ENCODE results near the gene ANKDD1B. TPM values are rescaled to one million over a fixed set of nuclear protein-coding genes. Genes with fewer than 3 reads are reported as not detected.
"Not testable (repeated sequence)": the region's sequence is repeated elsewhere in the genome, so short reads cannot be mapped to it uniquely, and the experiment has no call there.

The ANKDD1B gene
- polyA plus RNA-seq, 6 donors from 2014 or later = 0.19 TPM; not detected in 5

GRCh38 chr5:75670577-75670976, 59.3 kb downstream of the ANKDD1B start:
- Mint-ChIP-seq H3K4me3 (no peak overlapping the region), H3K27me3 (no peaks in the 10 kb centered on the region), H3K9me3 (no peaks in the 10 kb centered on the region), H3K36me3 (peaks cover under 1 to 9% of the 10 kb centered on the region in 2 donors), H3K4me1 (peaks cover 10 to 17% (median 15%) of the 10 kb centered on the region in 3 donors), H3K27ac (no peak overlapping the region)
- ATAC-seq (ENCODE audit: low read depth in 2 of 2) = no peak
- DNase-seq = no peak

- no peaks in the 10 kb centered on the region for H3K27me3 Mint-ChIP-seq
- H3K4me1 Mint-ChIP-seq = peaks cover 10 to 17% (median 15%) of the 10 kb centered on the region in 3 donors
- H3K4me3 Mint-ChIP-seq = no peak overlapping the region
- no peaks in the 10 kb centered on the region for H3K9me3 Mint-ChIP-seq
- no peak for ATAC-seq (ENCODE audit: low read depth in 2 of 2)
- no peak overlapping the region for H3K27ac Mint-ChIP-seq
- peaks cover 9% of the 10 kb centered on the region in 2 donors for H3K36me3 Mint-ChIP-seq
- DNase-seq = no peak
Measured at GRCh38 chr5:75671506-75671905, 60.3 kb downstream of the ANKDD1B start.

DNA sequence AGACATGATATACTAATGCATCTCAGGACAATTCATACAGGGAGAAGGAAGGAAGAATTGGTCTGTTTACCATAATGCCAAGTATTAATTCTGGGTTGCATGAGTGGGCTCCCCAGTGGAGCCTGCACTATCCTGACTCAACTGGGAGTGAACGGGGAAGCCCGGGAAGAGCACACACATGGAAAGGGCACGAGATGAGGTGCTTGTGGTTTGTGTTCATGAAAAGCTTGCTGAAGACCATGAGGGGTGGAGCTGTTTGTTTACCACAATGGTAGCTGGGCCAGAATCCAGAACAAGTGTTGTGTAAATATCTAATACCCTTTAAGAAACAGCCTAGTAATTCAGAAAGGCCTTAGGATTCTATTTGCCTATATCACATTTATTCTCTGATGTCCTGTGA, 61.4 kb downstream of the ANKDD1B start:
- no peak for ATAC-seq (ENCODE audit: low read depth in 2 of 2)
- Mint-ChIP-seq H3K4me1 (peaks cover 10 to 18% (median 15%) of the 10 kb centered on the region in 3 donors), H3K4me3 (no peak overlapping the region), H3K27me3 (no peaks in the 10 kb centered on the region), H3K9me3 (no peaks in the 10 kb centered on the region), H3K36me3 (peaks cover 9 to 13% of the 10 kb centered on the region in 2 donors), H3K27ac (no peak overlapping the region)
- no peak for DNase-seq

DNA sequence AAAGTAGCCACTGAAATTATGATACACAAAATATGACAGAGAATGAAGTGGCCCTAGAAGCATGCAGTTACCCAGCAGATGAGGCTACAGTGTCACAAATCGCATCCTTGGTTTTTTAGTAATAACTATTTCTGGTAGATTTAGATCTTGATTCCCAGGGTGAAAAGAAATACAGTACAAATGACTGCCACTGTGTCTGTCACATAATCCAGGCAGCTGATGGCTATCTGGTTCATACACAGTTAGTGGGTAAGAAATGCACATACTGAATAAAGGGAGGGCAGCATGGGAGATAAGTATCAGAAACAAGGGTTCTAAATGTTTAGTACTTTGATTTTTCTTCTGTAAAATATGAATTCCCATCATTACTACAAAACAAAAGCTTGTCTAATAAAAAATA, 64.5 kb downstream of the ANKDD1B start:
- DNase-seq (no peak), ATAC-seq (ENCODE audit: low read depth in 2 of 2) (no peak)
- Mint-ChIP-seq H3K27me3 (no peaks in the 10 kb centered on the region), H3K4me3 (peak overlapping the region in 1 of 8 donors; percentile 24), H3K36me3 (peaks cover 9 to 13% of the 10 kb centered on the region in 2 donors), H3K9me3 (no peaks in the 10 kb centered on the region), H3K4me1 (peaks cover 0 to 10% (median 5%) of the 10 kb centered on the region in 3 donors), H3K27ac (peak overlapping the region in 1 of 6 donors; percentile 38)

DNA sequence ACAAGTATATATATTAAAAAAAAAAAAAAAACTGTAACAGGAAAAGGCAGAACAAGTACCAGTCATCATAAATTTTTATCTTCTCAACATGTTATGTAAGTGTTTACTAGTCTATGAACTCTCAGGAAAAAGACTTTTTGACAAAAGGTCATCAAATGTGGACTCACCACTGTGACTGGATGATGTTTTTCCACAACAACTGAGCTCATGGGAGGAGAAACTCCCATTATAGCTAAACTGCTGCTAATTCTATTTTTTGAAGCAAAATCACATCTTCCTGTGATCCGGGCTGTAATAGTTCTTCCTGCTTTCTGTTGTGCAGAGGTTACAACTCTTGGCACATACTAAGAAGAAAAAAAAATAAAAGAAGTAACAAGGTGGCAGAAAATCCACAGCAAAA, 66.4 kb downstream of the ANKDD1B start:
- Mint-ChIP-seq H3K9me3 (no peaks in the 10 kb centered on the region), H3K36me3 (peaks cover 2 to 13% of the 10 kb centered on the region in 2 donors), H3K27me3 (no peaks in the 10 kb centered on the region), H3K27ac (peak overlapping the region in 2 of 6 donors; percentile 24 to 76), H3K4me1 (peaks cover 0 to 10% (median 5%) of the 10 kb centered on the region in 3 donors), H3K4me3 (peak overlapping the region in 1 of 8 donors; percentile 41)
- ATAC-seq (ENCODE audit: low read depth in 2 of 2) (no peak), DNase-seq (no peak)

- Mint-ChIP-seq H3K27ac (peak overlapping the region in 4 of 6 donors; percentile 1 to 48 (median 26)), H3K9me3 (no peaks in the 10 kb centered on the region), H3K27me3 (no peaks in the 10 kb centered on the region), H3K4me1 (peaks cover 0 to 10% (median 5%) of the 10 kb centered on the region in 3 donors), H3K4me3 (peak overlapping the region in 1 of 8 donors; percentile 1), H3K36me3 (peaks cover 0 to 13% of the 10 kb centered on the region in 2 donors)
- ATAC-seq (ENCODE audit: low read depth in 2 of 2) (peak; percentile 49 to 67), DNase-seq (no peak)
Measured at GRCh38 chr5:75678155-75678554, 66.9 kb downstream of the ANKDD1B start.

GRCh38 chr5:75681125-75681830, 70.0 kb downstream of the ANKDD1B start:
- Mint-ChIP-seq H3K4me3 (no peak overlapping the region), H3K4me1 (peaks cover 0 to 10% (median 5%) of the 10 kb centered on the region in 3 donors), H3K36me3 (peaks cover 0 to 6% of the 10 kb centered on the region in 2 donors), H3K27me3 (no peaks in the 10 kb centered on the region), H3K27ac (peak overlapping the region in 1 of 6 donors; percentile 54), H3K9me3 (no peaks in the 10 kb centered on the region)
- peak; percentile 31 for DNase-seq
- ATAC-seq (ENCODE audit: low read depth in 2 of 2) = peak; percentile 46 to 49

DNA sequence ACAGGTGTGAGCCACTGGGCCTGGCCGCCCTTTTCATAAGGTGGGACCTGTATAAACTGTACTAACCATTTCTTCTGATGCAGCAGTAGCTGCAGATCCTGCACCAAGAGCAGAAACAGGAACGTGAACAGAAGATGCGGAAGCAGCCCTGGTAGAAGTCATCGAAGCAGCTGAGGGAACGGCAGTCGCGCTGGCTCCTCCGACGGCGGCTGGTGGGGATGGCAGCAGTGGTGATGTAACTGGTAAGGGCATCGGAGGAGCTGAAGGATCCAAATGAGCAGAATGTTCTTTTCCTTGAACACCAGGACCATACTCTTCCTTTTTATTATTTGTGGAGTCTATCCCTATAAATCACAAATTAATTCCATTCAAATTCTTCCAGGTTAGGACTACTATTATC, 73.9 kb downstream of the ANKDD1B start:
- DNase-seq = no peak
- H3K36me3 Mint-ChIP-seq = no peaks in the 10 kb centered on the region
- no peak for ATAC-seq (ENCODE audit: low read depth in 2 of 2)
- no peaks in the 10 kb centered on the region for H3K27me3 Mint-ChIP-seq
- no peaks in the 10 kb centered on the region for H3K9me3 Mint-ChIP-seq
- H3K4me1 Mint-ChIP-seq = no peaks in the 10 kb centered on the region
- peak overlapping the region in 1 of 6 donors; percentile 42 for H3K27ac Mint-ChIP-seq
- H3K4me3 Mint-ChIP-seq = peak overlapping the region in 1 of 8 donors; percentile 74

GRCh38 chr5:75686480-75686879, 75.2 kb downstream of the ANKDD1B start:
- Mint-ChIP-seq H3K27ac (peak overlapping the region in 1 of 6 donors; percentile 3), H3K9me3 (no peaks in the 10 kb centered on the region), H3K27me3 (no peaks in the 10 kb centered on the region), H3K4me3 (no peak overlapping the region), H3K4me1 (no peaks in the 10 kb centered on the region), H3K36me3 (peaks cover 0 to 4% of the 10 kb centered on the region in 2 donors)
- ATAC-seq (ENCODE audit: low read depth in 2 of 2) (no peak), DNase-seq (no peak)

GRCh38 chr5:75690669-75691068, 79.4 kb downstream of the ANKDD1B start:
- ATAC-seq (ENCODE audit: low read depth in 2 of 2) = no peak
- Mint-ChIP-seq H3K36me3 (peaks cover 5 to 11% of the 10 kb centered on the region in 2 donors), H3K27ac (peak overlapping the region in 2 of 6 donors; percentile 4 to 43), H3K4me1 (no peaks in the 10 kb centered on the region), H3K4me3 (no peak overlapping the region), H3K27me3 (no peaks in the 10 kb centered on the region), H3K9me3 (no peaks in the 10 kb centered on the region)
- DNase-seq = no peak

DNA sequence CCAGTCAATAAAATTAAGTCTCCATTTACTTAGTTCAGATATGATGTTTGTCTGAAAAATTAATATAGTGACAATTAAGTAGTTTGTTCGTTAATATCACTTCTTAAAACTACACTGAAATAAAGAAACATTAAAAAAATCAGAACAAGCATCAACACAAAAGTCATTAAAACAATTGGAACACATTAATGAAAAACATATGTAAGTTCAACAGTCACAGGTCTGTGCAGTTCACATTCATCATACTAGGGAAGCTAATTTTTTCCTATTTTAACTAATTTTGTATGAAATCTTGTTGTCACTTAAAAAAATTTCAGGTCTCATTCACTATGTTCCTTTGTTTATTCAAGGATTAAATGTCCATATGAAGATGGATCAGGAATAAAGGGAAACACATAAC, 83.5 kb downstream of the ANKDD1B start:
- Mint-ChIP-seq H3K9me3 (peaks cover 0 to 2% (median 0%) of the 10 kb centered on the region in 7 donors), H3K27ac (peak overlapping the region in 1 of 6 donors; percentile 2), H3K36me3 (peaks cover 16 to 20% of the 10 kb centered on the region in 2 donors), H3K4me3 (no peak overlapping the region), H3K27me3 (no peaks in the 10 kb centered on the region), H3K4me1 (peaks cover 0 to 8% (median 4%) of the 10 kb centered on the region in 3 donors)
- no peak for ATAC-seq (ENCODE audit: low read depth in 2 of 2)
- no peak for DNase-seq

- not testable (repeated sequence) for H3K4me3 Mint-ChIP-seq; ATAC-seq (ENCODE audit: low read depth in 2 of 2); H3K27me3 Mint-ChIP-seq; H3K9me3 Mint-ChIP-seq; DNase-seq; H3K4me1 Mint-ChIP-seq
- Mint-ChIP-seq H3K36me3 (peaks cover 13 to 20% of the 10 kb centered on the region in 2 donors), H3K27ac (peak overlapping the region in 1 of 6 donors; percentile 37)
Measured at GRCh38 chr5:75695472-75696351, 84.5 kb downstream of the ANKDD1B start.

- peaks cover 19 to 23% of the 10 kb centered on the region in 2 donors for H3K36me3 Mint-ChIP-seq
- H3K27me3 Mint-ChIP-seq = no peaks in the 10 kb centered on the region
Measured at GRCh38 chr5:75701856-75702255, 90.6 kb downstream of the ANKDD1B start.

More at GRCh38 chr5:75701856-75702255, 90.6 kb downstream of the ANKDD1B start:
- Mint-ChIP-seq H3K9me3 (peaks cover 0 to 2% (median 0%) of the 10 kb centered on the region in 7 donors), H3K27ac (no peak overlapping the region), H3K4me1 (peaks cover 0 to 7% (median 4%) of the 10 kb centered on the region in 3 donors), H3K4me3 (no peak overlapping the region)
- no peak for DNase-seq
- ATAC-seq (ENCODE audit: low read depth in 2 of 2) = no peak

Data from naive B cell (primary cell).